H1 (cell line): Measurements from ENCODE around the gene CORT. TPM values are rescaled to one million over a fixed set of nuclear protein-coding genes. Genes with fewer than 3 reads are reported as not detected.

Experiments
- NANOG ChIP-seq: IDR thresholded peaks from 2 replicates; pipeline ENCODE4 v1.6.1; 2011; ENCODE audit warnings: low read length, low read depth, mild to moderate bottlenecking, inconsistent platforms; ENCODE audit not compliant: insufficient read depth, poor library complexity, severe bottlenecking
- TEAD4 ChIP-seq: IDR thresholded peaks from 2 replicates; pipeline ENCODE4 v1.6.1; 2012; ENCODE audit warnings: low read depth, low read length, inconsistent platforms, mixed read lengths
- YY1 ChIP-seq: IDR thresholded peaks from 2 replicates; pipeline ENCODE4 v1.6.1; 2011; ENCODE audit warnings: low read depth, mild to moderate bottlenecking, low read length
- polyA plus RNA-seq, 7 experiments: library from polyadenylated mRNA; depleted of rRNA in 3 of 7; stranded (reverse) in 5 of 7; unstranded in 2 of 7; fragments of >200 nt in 5 of 7; fragments of 200-250 nt in 2 of 7; gene quantifications; 1 replicate in 5 of 7; 2 replicates in 1 of 7; 4 replicates in 1 of 7; pipeline versions ENCODE4 v1.2.1 to v1.2.3, GENCODE V29; 2011 to 2013; ENCODE audit warnings: missing spikeins in 2 of 7, mixed read lengths in 2 of 7
- total RNA-seq: library from RNA; stranded (reverse); fragmentation: NEBNext Ultra II Directional; extraction: Animal tissue kit (Norgen Biotek cat#: 25700); gene quantifications from 2 replicates; pipeline ENCODE4 v1.2.1, GENCODE V29; 2021
- TF ChIP-seq, protein P1 (sequence below): IDR thresholded peaks from 2 replicates; pipeline ENCODE4 v1.6.1; 2011; ENCODE audit warnings: low read depth, mild to moderate bottlenecking, low read length; ENCODE audit not compliant: insufficient read depth

Gene CORT
- total and polyA plus RNA-seq, 2 of the 8 experiments (the other 6 are each of a cell fraction or from before 2014, with no cell fraction given) = 0.15 to 0.30 TPM

DNA sequence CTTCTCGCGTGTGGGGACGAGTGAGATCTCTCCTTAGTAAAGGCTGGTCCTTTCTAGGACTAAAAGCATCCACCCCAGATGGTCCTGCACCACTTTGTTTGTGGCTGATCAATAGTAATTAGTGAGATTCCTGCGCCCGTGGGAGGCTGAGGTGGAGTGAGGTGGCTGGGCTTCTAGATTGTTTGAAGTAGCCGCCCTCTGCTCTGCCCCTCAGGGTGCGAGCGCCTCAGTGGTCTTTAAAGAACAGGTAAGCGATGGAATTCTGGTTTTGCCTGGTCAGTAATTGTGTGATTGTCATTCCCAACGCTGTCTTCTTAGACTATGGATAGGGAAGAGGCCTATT lies 45.6 kb downstream of the CORT start (continued):
- TF ChIP-seq NANOG = no peak
- no peak for TF ChIP-seq YY1
- TF ChIP-seq, protein P1, sequence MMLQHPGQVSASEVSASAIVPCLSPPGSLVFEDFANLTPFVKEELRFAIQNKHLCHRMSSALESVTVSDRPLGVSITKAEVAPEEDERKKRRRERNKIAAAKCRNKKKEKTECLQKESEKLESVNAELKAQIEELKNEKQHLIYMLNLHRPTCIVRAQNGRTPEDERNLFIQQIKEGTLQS = no peak
- no peak for TF ChIP-seq TEAD4
